ENCODE results near the gene ADCY5.

Gene ADCY5

GRCh38 chr3:123395235-123395634 is 53.7 kb downstream of the ADCY5 start:
- Histone ChIP-seq H3K79me2 (ENCODE audit: insufficient read depth, low read length) (no peaks in the 10 kb centered on the region), H4K20me1 (ENCODE audit: insufficient read depth, low read length) (no peaks in the 10 kb centered on the region), H3K4me2 (ENCODE audit: low read length) (no peak overlapping the region), H3K9ac (ENCODE audit: low read length) (no peak overlapping the region), H3K9me3 (ENCODE audit: low read length) (no peaks in the 10 kb centered on the region), H3K27ac (ENCODE audit: low read depth, low read length, poor library complexity, severe bottlenecking) (no peak overlapping the region), H2AFZ (ENCODE audit: low read length) (no peak overlapping the region), H3K4me3 (ENCODE audit: low read depth, low read length, poor library complexity, severe bottlenecking) (no peak overlapping the region), H3K27me3 (ENCODE audit: insufficient read depth, low read length) (no peaks in the 10 kb centered on the region), H3F3A (ENCODE audit: insufficient read depth, low read length) (no peaks in the 10 kb centered on the region), H3K9me2 (ENCODE audit: low read depth, low read length) (no peaks in the 10 kb centered on the region), H3K4me1 (ENCODE audit: insufficient read depth, low read length, severe bottlenecking) (no peaks in the 10 kb centered on the region), H3K36me3 (ENCODE audit: insufficient read depth, low read length) (no peaks in the 10 kb centered on the region)
- TF ChIP-seq EZH2 (IDR thresholded peaks at IDR 0.05; ENCODE audit: borderline replicate concordance, low read length), result no peak
- TF ChIP-seq, protein P1, sequence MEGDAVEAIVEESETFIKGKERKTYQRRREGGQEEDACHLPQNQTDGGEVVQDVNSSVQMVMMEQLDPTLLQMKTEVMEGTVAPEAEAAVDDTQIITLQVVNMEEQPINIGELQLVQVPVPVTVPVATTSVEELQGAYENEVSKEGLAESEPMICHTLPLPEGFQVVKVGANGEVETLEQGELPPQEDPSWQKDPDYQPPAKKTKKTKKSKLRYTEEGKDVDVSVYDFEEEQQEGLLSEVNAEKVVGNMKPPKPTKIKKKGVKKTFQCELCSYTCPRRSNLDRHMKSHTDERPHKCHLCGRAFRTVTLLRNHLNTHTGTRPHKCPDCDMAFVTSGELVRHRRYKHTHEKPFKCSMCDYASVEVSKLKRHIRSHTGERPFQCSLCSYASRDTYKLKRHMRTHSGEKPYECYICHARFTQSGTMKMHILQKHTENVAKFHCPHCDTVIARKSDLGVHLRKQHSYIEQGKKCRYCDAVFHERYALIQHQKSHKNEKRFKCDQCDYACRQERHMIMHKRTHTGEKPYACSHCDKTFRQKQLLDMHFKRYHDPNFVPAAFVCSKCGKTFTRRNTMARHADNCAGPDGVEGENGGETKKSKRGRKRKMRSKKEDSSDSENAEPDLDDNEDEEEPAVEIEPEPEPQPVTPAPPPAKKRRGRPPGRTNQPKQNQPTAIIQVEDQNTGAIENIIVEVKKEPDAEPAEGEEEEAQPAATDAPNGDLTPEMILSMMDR (IDR thresholded peaks at IDR 0.05; ENCODE audit: low read length), result no peak

DNA sequence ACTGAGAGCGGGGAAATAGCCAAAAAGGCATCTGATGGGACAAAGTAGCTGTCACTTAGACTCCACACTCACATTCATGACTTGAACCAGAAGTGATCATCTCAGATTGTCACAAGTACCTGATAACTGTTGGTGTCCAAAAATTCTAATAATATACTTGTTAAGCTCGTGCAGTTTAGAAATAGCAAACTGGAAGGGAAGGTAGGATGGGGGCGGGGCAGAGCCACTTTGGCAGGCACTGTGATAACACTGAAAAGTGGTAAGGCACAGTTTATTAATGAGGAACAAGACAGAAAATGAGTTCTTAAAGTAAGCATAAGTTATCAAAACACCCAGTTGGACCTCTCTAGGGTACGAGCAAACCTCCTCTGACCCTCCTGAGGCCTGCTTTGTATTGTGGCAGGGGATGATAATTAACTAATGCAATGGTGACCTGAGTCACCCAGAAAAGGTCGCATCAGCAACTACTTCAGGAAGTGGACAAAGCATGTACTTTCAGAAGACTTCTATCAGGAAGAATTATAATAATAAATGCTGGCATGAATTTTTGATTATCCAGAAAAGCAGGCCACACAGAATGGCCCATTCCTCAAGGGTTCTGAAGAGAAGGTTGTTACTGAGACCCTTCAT is 54.4 kb downstream of the ADCY5 start:
- no peaks in the 10 kb centered on the region for H3F3A ChIP-seq (ENCODE audit: insufficient read depth, low read length)
- no peak overlapping the region for H3K4me3 ChIP-seq (ENCODE audit: low read depth, low read length, poor library complexity, severe bottlenecking)
- no peak overlapping the region for H2AFZ ChIP-seq (ENCODE audit: low read length)
- no peak overlapping the region for H3K27ac ChIP-seq (ENCODE audit: low read depth, low read length, poor library complexity, severe bottlenecking)
- H3K79me2 ChIP-seq (ENCODE audit: insufficient read depth, low read length), result no peaks in the 10 kb centered on the region
- H3K27me3 ChIP-seq (ENCODE audit: insufficient read depth, low read length), result no peaks in the 10 kb centered on the region
- H3K4me2 ChIP-seq (ENCODE audit: low read length), result no peak overlapping the region
- no peaks in the 10 kb centered on the region for H3K36me3 ChIP-seq (ENCODE audit: insufficient read depth, low read length)
- no peak overlapping the region for H3K9ac ChIP-seq (ENCODE audit: low read length)
- H3K9me2 ChIP-seq (ENCODE audit: low read depth, low read length), result no peaks in the 10 kb centered on the region
- TF ChIP-seq, protein P1 (IDR thresholded peaks at IDR 0.05; ENCODE audit: low read length), result no peak
- TF ChIP-seq EZH2 (IDR thresholded peaks at IDR 0.05; ENCODE audit: borderline replicate concordance, low read length), result no peak
- H4K20me1 ChIP-seq (ENCODE audit: insufficient read depth, low read length), result no peaks in the 10 kb centered on the region
- no peaks in the 10 kb centered on the region for H3K9me3 ChIP-seq (ENCODE audit: low read length)
- H3K4me1 ChIP-seq (ENCODE audit: insufficient read depth, low read length, severe bottlenecking), result no peaks in the 10 kb centered on the region

GRCh38 chr3:123392871-123393620 is 55.8 kb downstream of the ADCY5 start:
- no peaks in the 10 kb centered on the region for H3K4me1 ChIP-seq (ENCODE audit: insufficient read depth, low read length, severe bottlenecking)
- no peaks in the 10 kb centered on the region for H3K79me2 ChIP-seq (ENCODE audit: insufficient read depth, low read length)
- no peaks in the 10 kb centered on the region for H4K20me1 ChIP-seq (ENCODE audit: insufficient read depth, low read length)

More at GRCh38 chr3:123392871-123393620, 55.8 kb downstream of the ADCY5 start:
- H3K9me2 ChIP-seq (ENCODE audit: low read depth, low read length), result no peaks in the 10 kb centered on the region
- no peaks in the 10 kb centered on the region for H3K36me3 ChIP-seq (ENCODE audit: insufficient read depth, low read length)
- TF ChIP-seq, protein P1 (IDR thresholded peaks at IDR 0.05; ENCODE audit: low read length), result no peak
- TF ChIP-seq EZH2 (IDR thresholded peaks at IDR 0.05; ENCODE audit: borderline replicate concordance, low read length), result no peak
- no peak overlapping the region for H3K4me2 ChIP-seq (ENCODE audit: low read length)
- H2AFZ ChIP-seq (ENCODE audit: low read length), result no peak overlapping the region
- H3K27me3 ChIP-seq (ENCODE audit: insufficient read depth, low read length), result 0 out of 2 replicates have a peak, but pooled peaks cover 3% of the 10 kb centered on the region
- no peaks in the 10 kb centered on the region for H3F3A ChIP-seq (ENCODE audit: insufficient read depth, low read length)
- H3K9ac ChIP-seq (ENCODE audit: low read length), result no peak overlapping the region
- H3K9me3 ChIP-seq (ENCODE audit: low read length), result no peaks in the 10 kb centered on the region
- H3K4me3 ChIP-seq (ENCODE audit: low read depth, low read length, poor library complexity, severe bottlenecking), result no peak overlapping the region
- no peak overlapping the region for H3K27ac ChIP-seq (ENCODE audit: low read depth, low read length, poor library complexity, severe bottlenecking)

Data from OCI-LY1 (cell line).